Inflammatory macrophage (primary cell): ENCODE data around the gene NFIX.

Experiments used
- DNase-seq, 2 donors: peaks; one replicate each; pipeline ENCODE4 v3.0.0-alpha.2; 2020 to 2022

The NFIX gene

GRCh38 chr19:13060233-13060963, 65.1 kb downstream of the NFIX start:
- no peak for DNase-seq

GRCh38 chr19:13060964-13061927, 66.0 kb downstream of the NFIX start:
- DNase-seq = peak; percentile 77 to 82

GRCh38 chr19:13062317-13062716, 67.0 kb downstream of the NFIX start:
- DNase-seq = no peak

- no peak for DNase-seq
Observed at GRCh38 chr19:13063461-13064091, 68.3 kb downstream of the NFIX start.

GRCh38 chr19:13064092-13064489, 68.8 kb downstream of the NFIX start:
- no peak for DNase-seq

- DNase-seq = peak; percentile 31 to 49
Observed at GRCh38 chr19:13066226-13066625, 71.0 kb downstream of the NFIX start.

GRCh38 chr19:13066933-13067807, 71.9 kb downstream of the NFIX start:
- no peak for DNase-seq

- peak; percentile 16 to 40 for DNase-seq
Observed at GRCh38 chr19:13068085-13068846, 73.0 kb downstream of the NFIX start.

GRCh38 chr19:13069415-13070359, 74.4 kb downstream of the NFIX start:
- DNase-seq = no peak

GRCh38 chr19:13070425-13071140, 75.3 kb downstream of the NFIX start:
- DNase-seq = no peak

- DNase-seq = no peak
Observed at GRCh38 chr19:13071444-13072187, 76.3 kb downstream of the NFIX start.

GRCh38 chr19:13072188-13072908, 77.1 kb downstream of the NFIX start:
- no peak for DNase-seq

- no peak for DNase-seq
Observed at GRCh38 chr19:13073263-13073662, 78.0 kb downstream of the NFIX start.

GRCh38 chr19:13074378-13074777, 79.1 kb downstream of the NFIX start:
- DNase-seq = no peak

GRCh38 chr19:13076320-13076719, 81.0 kb downstream of the NFIX start:
- no peak for DNase-seq

- no peak for DNase-seq
Observed at GRCh38 chr19:13076787-13077186, 81.5 kb downstream of the NFIX start.

- DNase-seq = no peak
Observed at GRCh38 chr19:13077240-13077639, 82.0 kb downstream of the NFIX start.

- DNase-seq = no peak
Observed at GRCh38 chr19:13078381-13078780, 83.1 kb downstream of the NFIX start.
